ENCODE data around the gene HMGN3.

Gene HMGN3

GRCh38 chr6:79173378-79173777 lies 61.1 kb downstream of the HMGN3 start:
- no peak for DNase-seq

GRCh38 chr6:79170959-79171358 lies 63.5 kb downstream of the HMGN3 start:
- DNase-seq = no peak

GRCh38 chr6:79170431-79170830 lies 64.1 kb downstream of the HMGN3 start:
- no peak for DNase-seq

GRCh38 chr6:79168695-79168980 lies 65.8 kb downstream of the HMGN3 start:
- DNase-seq = no peak

DNA sequence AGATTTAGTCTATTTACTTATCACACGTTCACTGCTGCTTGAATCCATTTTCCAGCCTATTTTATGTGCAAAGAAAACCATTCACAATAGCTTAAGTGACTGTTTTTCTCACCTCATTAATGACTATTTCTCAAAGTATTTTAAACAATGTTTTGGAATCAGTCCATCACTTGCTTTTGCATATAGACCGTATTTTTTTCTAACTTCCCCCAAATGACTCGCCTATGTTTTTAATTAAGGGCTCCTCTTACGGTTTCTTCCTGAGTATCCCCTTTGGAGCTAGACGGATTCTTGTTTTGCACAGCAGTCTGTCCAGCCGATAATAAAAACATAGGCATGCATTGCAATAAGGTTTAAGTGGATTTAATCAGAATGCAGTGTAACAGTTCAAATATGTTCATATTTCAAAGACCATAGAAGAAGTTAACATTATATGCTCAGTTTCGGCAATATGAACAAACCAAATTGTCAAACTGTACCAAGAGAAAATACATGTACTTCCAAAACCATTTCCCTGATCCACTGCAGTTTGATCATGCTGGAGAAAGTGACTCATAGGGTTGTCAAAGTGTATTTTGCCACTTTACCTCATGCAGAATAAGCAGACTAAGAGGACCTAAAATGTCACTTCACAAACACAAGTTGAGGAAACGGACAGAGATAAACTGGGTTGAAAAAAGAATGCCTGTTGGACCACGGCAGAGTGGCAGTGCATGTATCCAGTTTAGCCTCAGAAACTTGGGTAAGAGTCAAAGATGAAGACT lies 66.4 kb downstream of the HMGN3 start:
- no peak for DNase-seq

DNA sequence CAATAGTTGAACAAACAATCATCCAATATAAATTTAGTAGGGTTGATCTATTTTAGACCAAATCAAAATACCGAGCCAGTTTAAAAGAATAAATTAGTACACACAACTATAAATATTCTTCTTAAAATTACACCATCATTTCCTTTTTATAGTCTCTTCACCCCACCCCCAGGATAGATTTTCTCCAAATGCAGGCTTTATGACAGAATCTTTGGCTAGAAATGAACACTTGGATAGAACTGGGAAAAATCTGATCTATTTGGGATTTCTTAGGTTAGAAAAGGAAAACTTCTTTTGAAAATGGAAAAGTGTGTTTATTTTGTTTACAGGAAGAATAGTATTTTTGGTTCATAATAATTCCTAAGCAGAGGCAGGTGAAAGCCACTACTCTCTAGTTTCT lies 74.6 kb downstream of the HMGN3 start:
- DNase-seq = no peak

- no peak for DNase-seq
Measured at GRCh38 chr6:79158856-79159516, 75.5 kb downstream of the HMGN3 start.

DNA sequence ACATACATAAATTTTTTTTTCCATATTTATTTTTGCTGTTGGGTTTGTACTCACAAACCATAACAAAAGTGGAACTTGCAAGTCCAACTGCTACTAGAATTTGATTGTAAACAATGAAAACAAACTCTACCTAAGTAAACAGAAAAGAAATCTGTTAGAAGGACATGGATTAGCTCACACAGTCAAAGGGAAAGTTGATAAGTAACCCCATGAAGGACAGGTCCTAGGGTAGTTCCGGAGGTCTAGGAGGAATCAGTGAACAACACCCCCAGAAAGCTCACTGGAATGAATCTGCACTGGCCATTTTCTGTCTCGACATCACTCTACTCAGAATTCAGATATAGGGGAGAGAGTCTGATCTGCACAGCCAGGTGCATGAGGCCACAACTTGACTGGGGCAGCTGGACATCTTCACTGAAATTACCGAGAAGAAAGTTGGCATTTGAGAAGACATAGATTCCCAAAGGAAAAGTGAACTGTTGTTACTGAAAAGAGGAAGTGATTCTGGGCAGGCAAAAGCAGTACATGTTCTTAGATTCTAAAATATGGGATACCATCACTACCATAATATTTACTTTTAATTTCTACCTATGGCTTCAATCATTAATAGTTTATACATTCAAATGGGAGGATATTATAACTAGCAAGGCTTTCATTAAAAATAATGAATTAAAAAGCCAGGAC lies 76.4 kb downstream of the HMGN3 start:
- no peak for DNase-seq

- no peak for DNase-seq
Measured at GRCh38 chr6:79152269-79152737, 82.2 kb downstream of the HMGN3 start.

Data from activated CD4-positive, CD25-positive, alpha-beta regulatory T cell (primary cell).